ENCODE results near the gene ACE. TPM values are rescaled to one million over a fixed set of nuclear protein-coding genes. Genes with fewer than 3 reads are reported as not detected.
"Not testable (repeated sequence)": the region's sequence is repeated elsewhere in the genome, so short reads cannot be mapped to it uniquely, and the experiment has no call there.

ACE gene
- total and polyA plus RNA-seq, 4 donors = 1.1 to 6.9 (median 2.4) TPM

DNA sequence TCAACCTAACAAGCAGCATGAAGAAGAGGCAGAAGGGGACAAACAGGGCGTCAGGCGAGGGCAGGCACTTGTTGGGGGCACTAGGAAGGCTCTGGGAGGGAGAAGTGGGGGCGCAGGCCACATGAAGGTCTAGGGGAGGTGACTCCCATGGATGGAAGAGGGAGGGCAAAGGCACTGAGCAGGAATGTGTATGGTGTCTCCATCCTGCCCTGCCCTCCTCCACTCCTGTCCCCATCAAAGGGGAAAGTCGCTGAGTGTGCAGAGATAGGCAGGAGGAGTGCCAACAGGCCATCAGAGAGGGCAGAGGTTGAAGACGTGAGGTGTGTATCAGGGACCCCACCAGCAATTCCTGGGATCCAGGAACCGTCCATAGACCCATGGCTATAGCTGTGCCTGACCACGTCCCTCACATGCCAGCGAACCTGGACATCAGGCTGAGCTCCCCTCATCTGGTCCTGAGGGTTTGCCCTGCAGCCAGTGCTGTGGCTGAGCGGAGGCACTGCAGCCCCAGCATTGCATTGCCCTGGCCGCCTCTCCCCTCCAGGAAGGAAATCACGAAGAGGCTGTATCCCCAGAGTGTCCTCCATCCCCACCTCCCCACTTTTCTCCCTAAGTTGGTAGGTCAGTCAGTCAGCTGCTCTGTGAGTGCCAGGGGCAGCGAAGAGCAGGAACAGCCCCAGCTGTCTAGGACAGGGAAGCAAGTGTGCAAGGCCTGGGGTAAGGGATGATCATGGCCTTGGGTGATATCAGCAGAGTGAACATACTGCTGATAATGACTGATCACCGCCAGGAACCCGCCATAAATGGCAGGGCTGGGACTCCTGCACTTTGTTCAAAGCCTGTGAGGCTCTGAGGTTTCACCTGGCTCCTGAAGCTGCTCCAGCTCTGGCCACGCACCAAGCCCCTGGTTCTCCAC lies 24.6 kb upstream of the ACE start (continued):
- no peak for TF ChIP-seq REST (IDR thresholded peaks at IDR 0.05)

DNA sequence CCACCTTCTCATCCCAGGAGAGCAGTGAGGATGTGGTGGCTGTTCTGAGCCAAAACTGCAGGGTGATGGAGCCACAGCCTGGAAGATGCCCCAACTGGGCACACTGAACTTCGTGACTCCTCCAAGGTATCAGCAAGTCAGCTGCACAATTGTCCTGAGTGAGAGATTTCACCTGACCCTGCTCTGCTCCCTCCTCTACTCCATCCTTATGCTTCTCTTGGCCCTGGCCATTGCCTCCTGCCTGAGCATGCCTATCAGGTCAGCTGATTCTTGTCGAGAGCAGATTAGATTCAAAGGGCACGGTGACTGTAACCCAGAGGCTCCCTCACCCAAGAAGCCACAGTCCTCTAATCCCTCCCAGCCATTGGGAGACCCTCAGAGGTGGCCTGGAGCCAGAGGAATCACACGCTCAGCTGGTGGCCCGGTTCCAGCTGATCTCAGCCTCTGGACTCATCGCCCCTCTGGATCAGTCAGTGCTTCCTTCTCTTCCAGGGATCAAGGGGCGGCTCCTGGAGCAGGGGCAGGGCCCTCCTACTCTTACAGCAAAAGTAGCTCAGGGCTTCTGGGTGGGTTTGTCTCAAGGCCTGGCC lies 23.8 kb upstream of the ACE start:
- TF ChIP-seq, protein P1, sequence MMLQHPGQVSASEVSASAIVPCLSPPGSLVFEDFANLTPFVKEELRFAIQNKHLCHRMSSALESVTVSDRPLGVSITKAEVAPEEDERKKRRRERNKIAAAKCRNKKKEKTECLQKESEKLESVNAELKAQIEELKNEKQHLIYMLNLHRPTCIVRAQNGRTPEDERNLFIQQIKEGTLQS (IDR thresholded peaks at IDR 0.05) = no peak
- TF ChIP-seq NR2F2 (IDR thresholded peaks at IDR 0.05) = no peak
- no peak for TF ChIP-seq RAD21 (IDR thresholded peaks at IDR 0.05)
- TF ChIP-seq, protein P2, sequence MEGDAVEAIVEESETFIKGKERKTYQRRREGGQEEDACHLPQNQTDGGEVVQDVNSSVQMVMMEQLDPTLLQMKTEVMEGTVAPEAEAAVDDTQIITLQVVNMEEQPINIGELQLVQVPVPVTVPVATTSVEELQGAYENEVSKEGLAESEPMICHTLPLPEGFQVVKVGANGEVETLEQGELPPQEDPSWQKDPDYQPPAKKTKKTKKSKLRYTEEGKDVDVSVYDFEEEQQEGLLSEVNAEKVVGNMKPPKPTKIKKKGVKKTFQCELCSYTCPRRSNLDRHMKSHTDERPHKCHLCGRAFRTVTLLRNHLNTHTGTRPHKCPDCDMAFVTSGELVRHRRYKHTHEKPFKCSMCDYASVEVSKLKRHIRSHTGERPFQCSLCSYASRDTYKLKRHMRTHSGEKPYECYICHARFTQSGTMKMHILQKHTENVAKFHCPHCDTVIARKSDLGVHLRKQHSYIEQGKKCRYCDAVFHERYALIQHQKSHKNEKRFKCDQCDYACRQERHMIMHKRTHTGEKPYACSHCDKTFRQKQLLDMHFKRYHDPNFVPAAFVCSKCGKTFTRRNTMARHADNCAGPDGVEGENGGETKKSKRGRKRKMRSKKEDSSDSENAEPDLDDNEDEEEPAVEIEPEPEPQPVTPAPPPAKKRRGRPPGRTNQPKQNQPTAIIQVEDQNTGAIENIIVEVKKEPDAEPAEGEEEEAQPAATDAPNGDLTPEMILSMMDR (IDR thresholded peaks at IDR 0.05; ENCODE audit: low read depth, low read length, missing input control) = no peak
- TF ChIP-seq JUND (IDR thresholded peaks at IDR 0.05) = no peak
- TF ChIP-seq GABPA (IDR thresholded peaks at IDR 0.05 in 1 of 2, conservative IDR thresholded peaks at IDR 0.05 in 1 of 2) = no peak
- TF ChIP-seq, protein P3, sequence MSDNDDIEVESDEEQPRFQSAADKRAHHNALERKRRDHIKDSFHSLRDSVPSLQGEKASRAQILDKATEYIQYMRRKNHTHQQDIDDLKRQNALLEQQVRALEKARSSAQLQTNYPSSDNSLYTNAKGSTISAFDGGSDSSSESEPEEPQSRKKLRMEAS (IDR thresholded peaks at IDR 0.05) = no peak
- no peak for TF ChIP-seq SP1 (IDR thresholded peaks at IDR 0.05)
- TF ChIP-seq FOXA2 (IDR thresholded peaks at IDR 0.05) = no peak
- no peak for DNase-seq (ENCODE audit: low spot score)
- H3K27me3 ChIP-seq (ENCODE audit: control insufficient read depth in 4 of 4, insufficient read depth in 4 of 4, low read length in 3 of 4) = no peaks in the 10 kb centered on the region
- H3K36me3 ChIP-seq (ENCODE audit: control insufficient read depth in 4 of 4, insufficient read depth in 3 of 4, low read depth in 1 of 4, low read length in 3 of 4) = no peaks in the 10 kb centered on the region
- no peaks in the 10 kb centered on the region for H3K4me1 ChIP-seq (ENCODE audit: control insufficient read depth in 4 of 4, insufficient read depth in 4 of 4, low read length in 3 of 4)
- H3K4me3 ChIP-seq (ENCODE audit: low read depth in 1 of 3, low read length in 3 of 3) = no peak overlapping the region
- H3K9ac ChIP-seq (ENCODE audit: low read depth in 1 of 2, low read length in 2 of 2) = no peak overlapping the region
- no peaks in the 10 kb centered on the region for H3K9me3 ChIP-seq (ENCODE audit: control insufficient read depth in 4 of 4, low read length in 3 of 4)
- no peak overlapping the region for H3K27ac ChIP-seq (ENCODE audit: low read depth in 1 of 2, low read length in 2 of 2)
- 71% methylated on average over 7 of the region's 7 CpGs for WGBS

- H3K4me3 ChIP-seq (ENCODE audit: low read depth in 1 of 3, low read length in 3 of 3); H3K9me3 ChIP-seq (ENCODE audit: control insufficient read depth in 4 of 4, low read length in 3 of 4); H3K36me3 ChIP-seq (ENCODE audit: control insufficient read depth in 4 of 4, insufficient read depth in 3 of 4, low read depth in 1 of 4, low read length in 3 of 4); DNase-seq (ENCODE audit: low spot score); H3K27ac ChIP-seq (ENCODE audit: low read depth in 1 of 2, low read length in 2 of 2); H3K9ac ChIP-seq (ENCODE audit: low read depth in 1 of 2, low read length in 2 of 2); H3K27me3 ChIP-seq (ENCODE audit: control insufficient read depth in 4 of 4, insufficient read depth in 4 of 4, low read length in 3 of 4); H3K4me1 ChIP-seq (ENCODE audit: control insufficient read depth in 4 of 4, insufficient read depth in 4 of 4, low read length in 3 of 4): not testable (repeated sequence)
- WGBS = 76% methylated on average over 6 of the region's 6 CpGs
These were observed 22.5 kb upstream of the ACE start for GRCh38 chr17:63454357-63454756.
